Activated CD4-positive, alpha-beta T cell treated with anti-CD3 and anti-CD28 coated beads, Interleukin-2, Interleukin-4, amounts not matched to agents 100 ng/mL and 50 ng/mL, durations not matched to agents 16 hours and 8 hours (primary cell): ENCODE data around the gene GRIK4.
A peak's percentile ranks its signal among the peaks of the same experiment; 100 is the strongest.
"Not testable (repeated sequence)": the region's sequence is repeated elsewhere in the genome, so short reads cannot be mapped to it uniquely, and the experiment has no call there.

Experiments
- DNase-seq: peaks from one replicate; pipeline ENCODE4 v3.0.0-alpha.2; 2020; ENCODE audit warnings: low spot score

The GRIK4 gene

GRCh38 chr11:120608760-120609211 is 97.2 kb downstream of the GRIK4 start:
- DNase-seq, result no peak

GRCh38 chr11:120610111-120610510 is 98.6 kb downstream of the GRIK4 start:
- no peak for DNase-seq

- DNase-seq, result no peak
Measured at GRCh38 chr11:120611581-120611980, 100.0 kb downstream of the GRIK4 start.

GRCh38 chr11:120612513-120613263 is 101.1 kb downstream of the GRIK4 start:
- DNase-seq, result peak; percentile 36

- DNase-seq, result no peak
Measured at GRCh38 chr11:120613264-120614226, 102.0 kb downstream of the GRIK4 start.

GRCh38 chr11:120615391-120615790 is 103.8 kb downstream of the GRIK4 start:
- no peak for DNase-seq

- no peak for DNase-seq
Measured at GRCh38 chr11:120618399-120618798, 106.9 kb downstream of the GRIK4 start.

- DNase-seq, result peak; percentile 17
Measured at GRCh38 chr11:120622189-120622875, 110.8 kb downstream of the GRIK4 start.

GRCh38 chr11:120624992-120625391 is 113.4 kb downstream of the GRIK4 start:
- not testable (repeated sequence) for DNase-seq

- no peak for DNase-seq
Measured at GRCh38 chr11:120625565-120625964, 114.0 kb downstream of the GRIK4 start.

GRCh38 chr11:120626791-120627190 is 115.2 kb downstream of the GRIK4 start:
- no peak for DNase-seq

GRCh38 chr11:120627327-120628163 is 116.0 kb downstream of the GRIK4 start:
- DNase-seq, result no peak

GRCh38 chr11:120629407-120630080 is 118.0 kb downstream of the GRIK4 start:
- DNase-seq, result no peak

- no peak for DNase-seq
Measured at GRCh38 chr11:120630122-120630521, 118.6 kb downstream of the GRIK4 start.

- no peak for DNase-seq
Measured at GRCh38 chr11:120632579-120632978, 121.0 kb downstream of the GRIK4 start.

GRCh38 chr11:120633616-120634393 is 122.3 kb downstream of the GRIK4 start:
- DNase-seq, result no peak

- no peak for DNase-seq
Measured at GRCh38 chr11:120634706-120635105, 123.2 kb downstream of the GRIK4 start.

GRCh38 chr11:120635136-120635810 is 123.7 kb downstream of the GRIK4 start:
- no peak for DNase-seq

GRCh38 chr11:120637131-120637530 is 125.6 kb downstream of the GRIK4 start:
- no peak for DNase-seq
